Measurements from ENCODE around the gene EMC7.

EMC7 gene

DNA sequence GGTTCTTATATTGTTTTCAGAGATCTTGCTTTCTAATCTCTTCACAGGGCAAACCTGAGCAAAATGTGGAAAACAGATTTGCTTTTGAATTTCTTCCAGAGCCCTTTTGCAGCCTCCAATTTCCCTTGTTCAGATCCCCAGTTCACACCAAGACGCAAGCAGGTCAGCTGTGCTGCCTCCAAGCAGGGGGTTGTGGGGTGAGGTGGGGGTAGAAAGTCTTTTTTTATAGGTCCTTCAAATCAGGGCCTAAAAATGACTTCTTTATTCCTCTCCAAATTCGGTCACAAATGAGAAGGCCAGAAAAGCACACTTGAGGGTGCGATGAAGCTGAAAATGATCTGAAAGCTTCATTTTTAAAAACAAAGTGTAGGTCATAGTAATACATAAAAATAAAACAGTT, 36.4 kb downstream of the EMC7 start:
- TF ChIP-seq FOXM1 (IDR thresholded peaks at IDR 0.05; ENCODE audit: borderline replicate concordance, low read depth), result no peak
- TF ChIP-seq CREB1 (IDR thresholded peaks at IDR 0.05; ENCODE audit: low read depth), result no peak
- no peak for TF ChIP-seq RAD21 (IDR thresholded peaks at IDR 0.05; ENCODE audit: low read depth)
- no peak for TF ChIP-seq MAX (IDR thresholded peaks at IDR 0.05)
- no peak for TF ChIP-seq YY1 (IDR thresholded peaks at IDR 0.05; ENCODE audit: low read depth)
- no peak for TF ChIP-seq TCF12 (IDR thresholded peaks at IDR 0.05; ENCODE audit: low read depth)

DNA sequence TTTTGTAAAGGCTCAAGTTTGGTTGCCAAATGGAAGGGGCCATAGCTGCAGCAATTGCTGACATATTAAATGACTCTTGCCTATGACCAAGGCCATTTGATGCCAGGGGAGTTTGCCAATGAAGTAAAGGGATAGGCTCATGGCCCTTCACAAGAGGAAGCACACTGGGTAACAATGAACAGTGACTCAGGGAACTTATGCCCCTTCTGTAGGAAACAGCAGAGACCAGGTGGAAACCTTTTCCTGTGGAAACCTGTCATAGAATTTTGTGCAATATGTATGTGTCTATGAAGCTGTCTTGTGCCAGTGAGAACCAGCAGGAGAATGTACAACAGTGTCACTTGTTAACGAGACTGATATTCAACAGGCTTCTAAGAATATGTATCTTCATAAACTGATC, 37.2 kb downstream of the EMC7 start:
- TF ChIP-seq TEAD4 (IDR thresholded peaks at IDR 0.05), result no peak
- TF ChIP-seq FOXM1 (IDR thresholded peaks at IDR 0.05; ENCODE audit: borderline replicate concordance, low read depth), result no peak
- no peak for TF ChIP-seq YY1 (IDR thresholded peaks at IDR 0.05; ENCODE audit: low read depth)
- no peak for TF ChIP-seq TAF1 (IDR thresholded peaks at IDR 0.05; ENCODE audit: low read depth)
- no peak for TF ChIP-seq TCF12 (IDR thresholded peaks at IDR 0.05; ENCODE audit: low read depth)
- no peak for TF ChIP-seq MAX (IDR thresholded peaks at IDR 0.05)
- TF ChIP-seq USF1 (IDR thresholded peaks at IDR 0.05), result no peak
- no peak for TF ChIP-seq RAD21 (IDR thresholded peaks at IDR 0.05; ENCODE audit: low read depth)
- TF ChIP-seq EGR1 (IDR thresholded peaks at IDR 0.05), result no peak
- no peak for TF ChIP-seq EP300 (IDR thresholded peaks at IDR 0.05; ENCODE audit: borderline replicate concordance)
- no peak for TF ChIP-seq NFIC (IDR thresholded peaks at IDR 0.05)
- no peak for TF ChIP-seq CREB1 (IDR thresholded peaks at IDR 0.05; ENCODE audit: low read depth)

GRCh38 chr15:34059946-34060345, 41.7 kb downstream of the EMC7 start:
- TF ChIP-seq FOXM1 (IDR thresholded peaks at IDR 0.05; ENCODE audit: borderline replicate concordance, low read depth) (no peak), TCF12 (IDR thresholded peaks at IDR 0.05; ENCODE audit: low read depth) (no peak), YY1 (IDR thresholded peaks at IDR 0.05; ENCODE audit: low read depth) (no peak), EGR1 (IDR thresholded peaks at IDR 0.05) (no peak), TAF1 (IDR thresholded peaks at IDR 0.05; ENCODE audit: low read depth) (no peak), MAX (IDR thresholded peaks at IDR 0.05) (no peak), NFIC (IDR thresholded peaks at IDR 0.05) (no peak), ZBTB7A (IDR thresholded peaks at IDR 0.05; ENCODE audit: low read depth) (no peak), RAD21 (IDR thresholded peaks at IDR 0.05; ENCODE audit: low read depth) (no peak), TEAD4 (IDR thresholded peaks at IDR 0.05) (no peak)
- TF ChIP-seq, protein P1, sequence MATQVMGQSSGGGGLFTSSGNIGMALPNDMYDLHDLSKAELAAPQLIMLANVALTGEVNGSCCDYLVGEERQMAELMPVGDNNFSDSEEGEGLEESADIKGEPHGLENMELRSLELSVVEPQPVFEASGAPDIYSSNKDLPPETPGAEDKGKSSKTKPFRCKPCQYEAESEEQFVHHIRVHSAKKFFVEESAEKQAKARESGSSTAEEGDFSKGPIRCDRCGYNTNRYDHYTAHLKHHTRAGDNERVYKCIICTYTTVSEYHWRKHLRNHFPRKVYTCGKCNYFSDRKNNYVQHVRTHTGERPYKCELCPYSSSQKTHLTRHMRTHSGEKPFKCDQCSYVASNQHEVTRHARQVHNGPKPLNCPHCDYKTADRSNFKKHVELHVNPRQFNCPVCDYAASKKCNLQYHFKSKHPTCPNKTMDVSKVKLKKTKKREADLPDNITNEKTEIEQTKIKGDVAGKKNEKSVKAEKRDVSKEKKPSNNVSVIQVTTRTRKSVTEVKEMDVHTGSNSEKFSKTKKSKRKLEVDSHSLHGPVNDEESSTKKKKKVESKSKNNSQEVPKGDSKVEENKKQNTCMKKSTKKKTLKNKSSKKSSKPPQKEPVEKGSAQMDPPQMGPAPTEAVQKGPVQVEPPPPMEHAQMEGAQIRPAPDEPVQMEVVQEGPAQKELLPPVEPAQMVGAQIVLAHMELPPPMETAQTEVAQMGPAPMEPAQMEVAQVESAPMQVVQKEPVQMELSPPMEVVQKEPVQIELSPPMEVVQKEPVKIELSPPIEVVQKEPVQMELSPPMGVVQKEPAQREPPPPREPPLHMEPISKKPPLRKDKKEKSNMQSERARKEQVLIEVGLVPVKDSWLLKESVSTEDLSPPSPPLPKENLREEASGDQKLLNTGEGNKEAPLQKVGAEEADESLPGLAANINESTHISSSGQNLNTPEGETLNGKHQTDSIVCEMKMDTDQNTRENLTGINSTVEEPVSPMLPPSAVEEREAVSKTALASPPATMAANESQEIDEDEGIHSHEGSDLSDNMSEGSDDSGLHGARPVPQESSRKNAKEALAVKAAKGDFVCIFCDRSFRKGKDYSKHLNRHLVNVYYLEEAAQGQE (IDR thresholded peaks at IDR 0.05; ENCODE audit: low read depth), result no peak

DNA sequence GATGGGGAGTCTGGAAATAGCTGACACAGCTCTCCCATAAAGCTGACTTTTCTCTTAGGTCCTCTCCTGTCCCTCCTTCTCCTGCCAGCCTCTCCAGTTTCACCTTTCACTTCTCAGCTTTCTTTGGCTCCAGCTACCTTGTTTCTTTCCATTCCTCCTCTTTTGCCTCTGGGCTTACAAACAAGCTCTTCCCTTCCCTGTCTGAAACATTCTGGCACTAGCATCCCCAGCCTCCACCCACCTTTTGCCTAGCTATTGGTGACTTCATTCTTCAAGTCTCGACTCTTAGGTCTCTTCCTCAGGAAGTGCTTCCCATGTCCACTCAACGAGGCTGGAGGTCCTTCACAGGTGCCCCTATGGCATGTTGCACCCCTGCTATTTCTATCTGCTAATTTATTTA, 42.2 kb downstream of the EMC7 start:
- TF ChIP-seq TAF1 (IDR thresholded peaks at IDR 0.05; ENCODE audit: low read depth) (no peak), EP300 (IDR thresholded peaks at IDR 0.05; ENCODE audit: borderline replicate concordance) (no peak), YY1 (IDR thresholded peaks at IDR 0.05; ENCODE audit: low read depth) (no peak)
- TF ChIP-seq, protein P1 (IDR thresholded peaks at IDR 0.05; ENCODE audit: low read depth), result no peak

GRCh38 chr15:34056911-34057310, 44.8 kb downstream of the EMC7 start:
- TF ChIP-seq EGR1 (IDR thresholded peaks at IDR 0.05), result no peak
- no peak for TF ChIP-seq YY1 (IDR thresholded peaks at IDR 0.05; ENCODE audit: low read depth)
- no peak for TF ChIP-seq ZBTB7A (IDR thresholded peaks at IDR 0.05; ENCODE audit: low read depth)
- TF ChIP-seq EP300 (IDR thresholded peaks at IDR 0.05; ENCODE audit: borderline replicate concordance), result no peak
- no peak for TF ChIP-seq USF1 (IDR thresholded peaks at IDR 0.05)

DNA sequence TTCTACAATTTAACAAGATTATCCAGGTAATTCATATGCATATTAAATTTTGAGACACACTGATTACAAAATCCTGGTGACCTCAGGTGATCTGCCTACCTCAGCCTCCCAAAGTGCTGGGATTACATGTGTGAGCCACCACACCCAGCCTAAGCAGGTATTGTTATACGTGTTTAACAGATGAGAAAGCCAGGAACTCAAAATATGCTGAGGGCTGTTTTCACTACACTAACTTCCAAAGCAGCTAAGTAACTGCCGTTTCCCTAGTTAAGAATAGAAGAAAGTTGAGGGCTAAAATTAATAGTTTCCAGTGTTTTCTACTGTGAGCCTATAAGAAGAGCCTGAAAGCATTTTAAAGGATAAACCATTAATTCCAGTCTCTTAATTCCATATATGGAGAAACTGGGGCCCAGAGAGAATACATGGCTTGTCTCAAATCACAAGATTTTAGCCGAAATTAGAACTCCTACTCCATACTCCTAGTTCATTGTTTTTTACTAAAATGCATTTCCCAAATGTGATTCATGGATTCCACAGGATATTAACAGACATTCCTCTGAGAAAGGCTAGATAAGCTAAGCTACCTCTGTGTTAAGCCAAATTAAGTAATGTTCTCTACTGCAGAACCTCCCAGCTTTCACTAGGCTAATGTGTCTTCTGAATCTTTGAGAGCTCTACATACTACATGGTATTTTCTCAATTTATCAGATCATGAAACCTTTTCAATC, 45.6 kb downstream of the EMC7 start:
- TF ChIP-seq ZBTB7A (IDR thresholded peaks at IDR 0.05; ENCODE audit: low read depth) (no peak), MAX (IDR thresholded peaks at IDR 0.05) (no peak), FOXM1 (IDR thresholded peaks at IDR 0.05; ENCODE audit: borderline replicate concordance, low read depth) (no peak), TEAD4 (IDR thresholded peaks at IDR 0.05) (no peak), CREB1 (IDR thresholded peaks at IDR 0.05; ENCODE audit: low read depth) (no peak), TCF12 (IDR thresholded peaks at IDR 0.05; ENCODE audit: low read depth) (no peak), RAD21 (IDR thresholded peaks at IDR 0.05; ENCODE audit: low read depth) (no peak), TAF1 (IDR thresholded peaks at IDR 0.05; ENCODE audit: low read depth) (no peak), EP300 (IDR thresholded peaks at IDR 0.05; ENCODE audit: borderline replicate concordance) (no peak)
- TF ChIP-seq, protein P1 (IDR thresholded peaks at IDR 0.05; ENCODE audit: low read depth), result no peak

All from Ishikawa (cell line).